ENCODE results near the gene BTRC. TPM values are rescaled to one million over a fixed set of nuclear protein-coding genes. Genes with fewer than 3 reads are reported as not detected.

Gene BTRC
- total RNA-seq, 1 experiment from 2014 or later = 5.7 TPM

GRCh38 chr10:101389986-101390531 lies 36.1 kb downstream of the BTRC start:
- H3K4me1 ChIP-seq (ENCODE audit: insufficient read depth, low read length) = no peaks in the 10 kb centered on the region
- no peak overlapping the region for H3K4me2 ChIP-seq (ENCODE audit: low read length)
- no peaks in the 10 kb centered on the region for H4K20me1 ChIP-seq (ENCODE audit: low read length)
- H3K4me3 ChIP-seq (ENCODE audit: low read length) = no peak overlapping the region
- ATAC-seq (peak; percentile 70), DNase-seq (no peak)
- H3K79me2 ChIP-seq (ENCODE audit: low read length) = no peaks in the 10 kb centered on the region
- no TSS peak for BruUV-seq (replicated peaks)
- H3K27ac ChIP-seq (ENCODE audit: low read length) = no peak overlapping the region
- H3F3A ChIP-seq (ENCODE audit: low read length, unreplicated experiment) = no peaks in the 10 kb centered on the region
- H3K9me2 ChIP-seq (replicated peaks; ENCODE audit: low read length) = no peaks in the 10 kb centered on the region
- no peaks in the 10 kb centered on the region for H3K9me3 ChIP-seq (ENCODE audit: low read length)
- POLR2A ChIA-PET (ENCODE audit: unreplicated experiment) = interaction anchor here (0.7 kb wide), 1 partner anchor 51 kb away, joined by 22 read pairs; no protein-coding TSS in a partner anchor
- intact Hi-C loops (cut with micrococcal nuclease) = no loop called here
- TF ChIP-seq EZH2phosphoT487 (IDR thresholded peaks at IDR 0.05; ENCODE audit: borderline replicate concordance, low read length) (no peak), EZH2 (IDR thresholded peaks at IDR 0.05; ENCODE audit: low read length, unreplicated experiment) (no peak), CTCF (conservative IDR thresholded peaks at IDR 0.05; ENCODE audit: low read depth, low read length) (no peak)
- CTCF ChIA-PET = interaction anchor here (0.7 kb wide), 1 partner anchor 100 kb away, joined by 3 read pairs; no protein-coding TSS in a partner anchor
- H3K9ac ChIP-seq (ENCODE audit: low read length) = no peak overlapping the region
- no peaks in the 10 kb centered on the region for H3K27me3 ChIP-seq (ENCODE audit: low read length)
- no peak overlapping the region for H2AFZ ChIP-seq (ENCODE audit: low read length)
- no peaks in the 10 kb centered on the region for H3K36me3 ChIP-seq (ENCODE audit: low read depth, low read length)

DNA sequence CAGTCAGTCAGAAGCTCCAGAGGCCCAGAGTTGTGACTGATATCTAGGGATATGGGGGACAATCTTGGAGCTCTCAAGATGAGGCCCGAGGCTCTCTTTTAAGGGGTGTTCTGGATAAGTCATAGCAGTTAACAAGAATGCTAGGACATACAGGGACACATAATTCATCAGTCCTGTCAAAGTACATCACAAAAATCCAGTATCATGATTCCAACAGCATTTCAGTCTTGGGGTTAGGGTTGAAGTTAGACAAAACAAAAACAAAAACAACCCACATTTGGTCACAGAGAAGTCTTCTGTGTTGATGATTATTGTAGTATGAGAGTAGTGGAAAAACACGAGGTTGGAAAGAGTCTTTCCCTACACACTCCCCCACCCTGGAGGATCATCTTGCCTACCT lies 39.4 kb downstream of the BTRC start:
- Histone ChIP-seq H3K4me2 (ENCODE audit: low read length) (no peak overlapping the region), H3K27ac (ENCODE audit: low read length) (no peak overlapping the region), H3K9ac (ENCODE audit: low read length) (no peak overlapping the region), H3F3A (ENCODE audit: low read length, unreplicated experiment) (no peaks in the 10 kb centered on the region), H3K4me3 (ENCODE audit: low read length) (no peak overlapping the region), H3K4me1 (ENCODE audit: insufficient read depth, low read length) (no peaks in the 10 kb centered on the region), H3K36me3 (ENCODE audit: low read depth, low read length) (no peaks in the 10 kb centered on the region), H3K9me2 (replicated peaks; ENCODE audit: low read length) (no peaks in the 10 kb centered on the region), H3K79me2 (ENCODE audit: low read length) (no peaks in the 10 kb centered on the region), H2AFZ (ENCODE audit: low read length) (no peak overlapping the region), H3K27me3 (ENCODE audit: low read length) (no peaks in the 10 kb centered on the region), H4K20me1 (ENCODE audit: low read length) (no peaks in the 10 kb centered on the region), H3K9me3 (ENCODE audit: low read length) (no peaks in the 10 kb centered on the region)
- intact Hi-C loops (cut with micrococcal nuclease) = no loop called here
- ChIA-PET POLR2A (ENCODE audit: unreplicated experiment) (no interaction called here), CTCF (no interaction called here)
- no peak for ATAC-seq
- no peak for DNase-seq
- no peak for TF ChIP-seq CTCF (conservative IDR thresholded peaks at IDR 0.05; ENCODE audit: low read depth, low read length)
- no peak for TF ChIP-seq EZH2phosphoT487 (IDR thresholded peaks at IDR 0.05; ENCODE audit: borderline replicate concordance, low read length)
- TF ChIP-seq EZH2 (IDR thresholded peaks at IDR 0.05; ENCODE audit: low read length, unreplicated experiment) = no peak
- BruUV-seq (replicated peaks) = no TSS peak

DNA sequence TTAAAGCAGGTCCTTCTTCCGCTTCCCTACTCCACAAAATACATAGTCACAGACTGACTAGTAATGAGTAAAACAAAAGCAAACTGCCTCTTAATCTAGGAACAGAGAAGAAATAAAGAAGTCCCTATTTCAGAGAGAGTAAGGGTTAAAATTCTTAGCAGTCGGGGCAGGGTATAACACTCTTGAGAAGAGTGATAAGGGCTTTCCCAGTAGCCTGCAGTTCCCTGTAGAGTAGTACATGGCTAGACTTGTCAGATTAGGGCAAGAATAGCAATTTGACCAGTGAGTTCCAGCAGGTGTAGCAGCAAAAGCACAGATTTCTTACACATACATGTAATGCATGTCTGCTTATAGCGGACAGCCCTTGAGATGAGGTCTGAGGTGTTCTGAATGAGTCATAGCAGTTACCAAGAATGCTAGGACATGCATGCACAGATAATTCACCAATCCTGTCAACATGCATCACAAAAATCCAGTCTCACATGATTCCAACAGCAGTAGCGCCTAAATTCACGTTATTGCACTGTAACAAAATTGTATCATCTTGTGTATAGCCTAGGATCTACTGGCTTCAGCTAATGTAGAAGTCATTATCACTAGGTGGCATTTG lies 40.7 kb downstream of the BTRC start:
- no peaks in the 10 kb centered on the region for H4K20me1 ChIP-seq (ENCODE audit: low read length)
- ATAC-seq (no peak), DNase-seq (no peak)
- no peaks in the 10 kb centered on the region for H3F3A ChIP-seq (ENCODE audit: low read length, unreplicated experiment)
- H2AFZ ChIP-seq (ENCODE audit: low read length) = no peak overlapping the region
- no peaks in the 10 kb centered on the region for H3K9me2 ChIP-seq (replicated peaks; ENCODE audit: low read length)
- CTCF ChIA-PET = no interaction called here
- no TSS peak for BruUV-seq (replicated peaks)
- no peaks in the 10 kb centered on the region for H3K36me3 ChIP-seq (ENCODE audit: low read depth, low read length)
- no peak overlapping the region for H3K27ac ChIP-seq (ENCODE audit: low read length)
- TF ChIP-seq EZH2 (IDR thresholded peaks at IDR 0.05; ENCODE audit: low read length, unreplicated experiment) (no peak), EZH2phosphoT487 (IDR thresholded peaks at IDR 0.05; ENCODE audit: borderline replicate concordance, low read length) (no peak), CTCF (conservative IDR thresholded peaks at IDR 0.05; ENCODE audit: low read depth, low read length) (no peak)
- no peak overlapping the region for H3K9ac ChIP-seq (ENCODE audit: low read length)
- no peaks in the 10 kb centered on the region for H3K27me3 ChIP-seq (ENCODE audit: low read length)
- H3K4me1 ChIP-seq (ENCODE audit: insufficient read depth, low read length) = 0 out of 2 replicates have a peak, but pooled peaks cover 3% of the 10 kb centered on the region
- no peak overlapping the region for H3K4me2 ChIP-seq (ENCODE audit: low read length)
- no peaks in the 10 kb centered on the region for H3K9me3 ChIP-seq (ENCODE audit: low read length)
- intact Hi-C loops (cut with micrococcal nuclease) = no loop called here
- no peak overlapping the region for H3K4me3 ChIP-seq (ENCODE audit: low read length)
- POLR2A ChIA-PET (ENCODE audit: unreplicated experiment) = no interaction called here
- no peaks in the 10 kb centered on the region for H3K79me2 ChIP-seq (ENCODE audit: low read length)

Measured in PC-3 (cell line).